NCI-H510A treated with DMSO at 0.1 percent for 48 hours (cell line): Measurements from ENCODE around the gene CIAO2A.
A peak's percentile ranks its signal among the peaks of the same experiment; 100 is the strongest.
"Not testable (repeated sequence)": the region's sequence is repeated elsewhere in the genome, so short reads cannot be mapped to it uniquely, and the experiment has no call there.

Experiments
- DNase-seq: peaks from one replicate; lab custom pipeline; 2025; lab: John Stamatoyannopoulos, UW

The CIAO2A gene

GRCh38 chr15:64070965-64071851 is 22.4 kb downstream of the CIAO2A start:
- no peak for DNase-seq

- DNase-seq: no peak
Observed at GRCh38 chr15:64070106-64070505, 23.5 kb downstream of the CIAO2A start.

- no peak for DNase-seq
Observed at GRCh38 chr15:64068133-64068532, 25.5 kb downstream of the CIAO2A start.

- peak; percentile 31 for DNase-seq
Observed at GRCh38 chr15:64067564-64068030, 26.0 kb downstream of the CIAO2A start.

GRCh38 chr15:64066451-64066850 is 27.2 kb downstream of the CIAO2A start:
- DNase-seq: no peak

GRCh38 chr15:64060716-64061115 is 32.9 kb downstream of the CIAO2A start:
- no peak for DNase-seq

GRCh38 chr15:64059104-64059503 is 34.5 kb downstream of the CIAO2A start:
- DNase-seq: not testable (repeated sequence)

GRCh38 chr15:64058279-64058678 is 35.4 kb downstream of the CIAO2A start:
- no peak for DNase-seq

- not testable (repeated sequence) for DNase-seq
Observed at GRCh38 chr15:64053674-64054073, 40.0 kb downstream of the CIAO2A start.

- no peak for DNase-seq
Observed at GRCh38 chr15:64052925-64053491, 40.6 kb downstream of the CIAO2A start.

- DNase-seq: no peak
Observed at GRCh38 chr15:64051407-64052259, 42.0 kb downstream of the CIAO2A start.

GRCh38 chr15:64051093-64051402 is 42.6 kb downstream of the CIAO2A start:
- no peak for DNase-seq

GRCh38 chr15:64050281-64051092 is 43.2 kb downstream of the CIAO2A start:
- peak; percentile 81 for DNase-seq

GRCh38 chr15:64048781-64049460 is 44.7 kb downstream of the CIAO2A start:
- no peak for DNase-seq

GRCh38 chr15:64046421-64047153 is 47.1 kb downstream of the CIAO2A start, which contains the start of gene DAPK2:
Gene DAPK2, minus strand, starts transcription at chr15:64046485. Its CDS starts 6,224 bp downstream, at chr15:64040261.
- peak; percentile 32 for DNase-seq

GRCh38 chr15:64045774-64046420 is 47.7 kb downstream of the CIAO2A start:
- DNase-seq: no peak

- no peak for DNase-seq
Observed at GRCh38 chr15:64045101-64045435, 48.6 kb downstream of the CIAO2A start.

- peak; percentile 8 for DNase-seq
Observed at GRCh38 chr15:64044300-64045100, 49.1 kb downstream of the CIAO2A start.
